ENCODE data around the gene ELOVL2.

DNA sequence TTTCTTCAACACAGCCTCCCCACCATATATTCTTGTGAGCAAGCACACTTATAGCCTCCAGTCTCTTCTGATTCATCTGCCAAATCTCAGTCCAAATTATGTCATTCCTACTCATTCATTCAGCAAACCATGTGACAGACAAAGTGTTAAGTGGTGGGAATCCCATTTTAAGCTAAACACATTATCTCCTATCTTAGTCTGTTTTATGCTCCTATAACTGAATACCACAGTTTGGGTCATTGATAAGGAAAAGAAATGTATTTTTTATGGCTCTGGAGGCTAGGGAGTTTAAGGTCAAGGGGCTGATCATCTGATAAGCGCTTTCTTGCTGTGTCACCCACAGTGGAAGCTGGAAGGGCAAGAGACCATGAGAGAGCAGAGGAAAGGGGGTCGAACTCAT lies 25.7 kb upstream of the ELOVL2 start:
- no peak for TF ChIP-seq CTCF (IDR thresholded peaks at IDR 0.05; ENCODE audit: borderline replicate concordance, extremely low read depth, low read length, poor library complexity, severe bottlenecking)
- TF ChIP-seq EZH2 (IDR thresholded peaks at IDR 0.05; ENCODE audit: borderline replicate concordance, low read depth, low read length, severe bottlenecking), result no peak

Data from DND-41 (cell line).